HCT116 (cell line): Measurements from ENCODE around the gene MED16. TPM values are rescaled to one million over a fixed set of nuclear protein-coding genes. Genes with fewer than 3 reads are reported as not detected.
A peak's percentile ranks its signal among the peaks of the same experiment; 100 is the strongest.

Experiments used
- ATAC-seq: fragments of 200-7000 bp; cut with Tn5 transposase; 2 replicates; pipeline ENCODE4 v1.9.1; 2020; ENCODE audit warnings: mild to moderate bottlenecking, moderate library complexity
- BruUV-seq: library from RNA; stranded (reverse); fragments of 400-500 nt; replicated peaks from 2 replicates; lab custom pipeline; 2021; lab: Mats Ljungman, UMichigan
- CTCF ChIA-PET: fragments of 300-600 bp; sonication (Branson Sonifier 250); formaldehyde crosslinking; loops from one replicate; lab custom pipeline; 2021; ENCODE audit warnings: antibody characterized with exemption; lab: Charles Lee
- POLR2A ChIA-PET: fragments of 300-600, 350-600 bp; sonication (Branson Sonifier 250); formaldehyde crosslinking; loops from one replicate; lab custom pipeline; 2021; ENCODE audit warnings: antibody characterized with exemption; lab: Charles Lee
- RAD21 ChIA-PET, 2 experiments: fragments of 300-600 bp; sonication (Branson Sonifier 250); formaldehyde crosslinking; loops; one replicate each; lab custom pipeline; 2023; ENCODE audit warnings: low total read pairs in 2 of 2; ENCODE audit not compliant: uncharacterized antibody in 2 of 2, unreplicated experiment in 2 of 2, low non-redundant PET in 1 of 2; lab: Charles Lee
- DNase-seq: peaks from one replicate; pipeline ENCODE4 v3.0.0-alpha.2; 2010; ENCODE audit warnings: low read depth, low spot score
- H2AFZ ChIP-seq: fragments of 200-600 bp; shearing (Covaris generic), sonication (generic); 2 replicates; pipeline ENCODE4 v1.6.1; 2017; ENCODE audit warnings: low read depth, mixed run types, mixed read lengths, antibody characterized with exemption, low read length; ENCODE audit not compliant: poor library complexity, severe bottlenecking
- H3K27ac ChIP-seq: 2 replicates; pipeline ENCODE4 v1.5.1; 2012; ENCODE audit warnings: low read depth, low read length
- H3K27me3 ChIP-seq: fragments of 200-600 bp; sonication (generic); 2 replicates; pipeline ENCODE4 v1.6.1; 2016; ENCODE audit warnings: mixed run types, low read length, mixed read lengths; ENCODE audit not compliant: insufficient read depth
- H3K36me3 ChIP-seq, 2 experiments: fragments of 200-500 bp in 1 of 2; fragments of 200-600 bp in 1 of 2; sonication (Bioruptor generic) in 1 of 2; sonication (generic) in 1 of 2; 2 replicates each; pipeline versions ENCODE4 v1.5.1 to v1.6.1; 2014 to 2016; ENCODE audit warnings: low read length in 2 of 2, inconsistent platforms in 1 of 2, mixed read lengths in 1 of 2, mixed run types in 1 of 2; ENCODE audit not compliant: insufficient read depth in 2 of 2, control insufficient read depth in 1 of 2
- H3K4me1 ChIP-seq, 2 experiments: fragments of 200-600 bp in 1 of 2; sonication (generic) in 1 of 2; 2 replicates each; pipeline versions ENCODE4 v1.5.1 to v1.6.1; 2012 to 2017; ENCODE audit warnings: low read length in 2 of 2, inconsistent platforms in 1 of 2, mild to moderate bottlenecking in 1 of 2, mixed read lengths in 1 of 2, mixed run types in 1 of 2, moderate library complexity in 1 of 2; ENCODE audit not compliant: insufficient read depth in 2 of 2, control insufficient read depth in 1 of 2
- H3K4me2 ChIP-seq: fragments of 200-600 bp; sonication (generic); 2 replicates; pipeline ENCODE4 v1.6.1; 2017; ENCODE audit warnings: mixed run types, low read length, mixed read lengths
- H3K4me3 ChIP-seq, 2 experiments: fragments of 200-600 bp in 1 of 2; sonication (generic) in 1 of 2; replicated peaks in 1 of 2; 2 replicates each; pipeline ENCODE4 v1.5.1; 2011 to 2016; ENCODE audit warnings: low read length in 2 of 2, control low read depth in 1 of 2, low read depth in 1 of 2, mild to moderate bottlenecking in 1 of 2, mixed read lengths in 1 of 2, mixed run types in 1 of 2
- H3K79me2 ChIP-seq: fragments of 200-600 bp; sonication (generic); 2 replicates; pipeline ENCODE4 v1.6.1; 2017; ENCODE audit warnings: mild to moderate bottlenecking, mixed run types, low read length, moderate library complexity, mixed read lengths; ENCODE audit not compliant: insufficient read depth
- H3K9ac ChIP-seq: fragments of 200-600 bp; sonication (generic); 2 replicates; pipeline ENCODE4 v1.6.1; 2016; ENCODE audit warnings: low read length, mixed read lengths
- H3K9me2 ChIP-seq: fragments of 200-600 bp; sonication (generic), shearing (Covaris generic); 2 replicates; pipeline ENCODE4 v1.6.1; 2017; ENCODE audit warnings: mixed run types, mild to moderate bottlenecking, moderate library complexity; ENCODE audit not compliant: insufficient read depth
- H3K9me3 ChIP-seq, 2 experiments: fragments of 200-500 bp in 1 of 2; fragments of 200-600 bp in 1 of 2; sonication (Bioruptor generic) in 1 of 2; sonication (generic) in 1 of 2; 2 replicates each; pipeline ENCODE4 v1.6.1; 2014 to 2017; ENCODE audit warnings: low read length in 2 of 2, mixed read lengths in 2 of 2, inconsistent platforms in 1 of 2, low read depth in 1 of 2, mild to moderate bottlenecking in 1 of 2, mixed run types in 1 of 2, moderate library complexity in 1 of 2; ENCODE audit not compliant: control insufficient read depth in 1 of 2, insufficient read depth in 1 of 2
- H4K20me1 ChIP-seq: fragments of 200-600 bp; sonication (generic), shearing (Covaris generic); 2 replicates; pipeline ENCODE4 v1.6.1; 2017; ENCODE audit warnings: mixed run types, mild to moderate bottlenecking, moderate library complexity; ENCODE audit not compliant: insufficient read depth
- CBX3 ChIP-seq: IDR thresholded peaks from 2 replicates; pipeline ENCODE4 v1.6.1; 2012; ENCODE audit warnings: low read depth
- ELF1 ChIP-seq: IDR thresholded peaks from 2 replicates; pipeline ENCODE4 v1.6.1; 2012; ENCODE audit warnings: low read depth, borderline replicate concordance
- FOSL1 ChIP-seq: IDR thresholded peaks from 2 replicates; pipeline ENCODE4 v1.6.1; 2012; ENCODE audit warnings: low read depth
- JUND ChIP-seq: IDR thresholded peaks from 2 replicates; pipeline ENCODE4 v1.6.1; 2012
- POLR2AphosphoS5 ChIP-seq: IDR thresholded peaks from 2 replicates; pipeline ENCODE4 v1.6.1; 2011; ENCODE audit warnings: mild to moderate bottlenecking, low read depth, low read length, moderate library complexity
- TCF7L2 ChIP-seq: IDR thresholded peaks from 2 replicates; pipeline ENCODE4 v1.7.0; 2011; ENCODE audit warnings: borderline replicate concordance, inconsistent platforms; ENCODE audit not compliant: insufficient read depth, insufficient read length; ENCODE audit errors: extremely low read depth
- ZFX ChIP-seq: fragments of 450-650 bp; IDR thresholded peaks from 2 replicates; pipeline ENCODE4 v1.6.1; 2017
- intact Hi-C: fragments of 100-400 bp; cut with micrococcal nuclease; formaldehyde crosslinking; loops from 2 replicates; pipeline ENCODE4 v1.10.0; 2022
- total RNA-seq: library from RNA; stranded (reverse); gene quantifications from one replicate; pipeline ENCODE4 v1.2.1, GENCODE V29; 2021; ENCODE audit not compliant: unreplicated experiment
- TF ChIP-seq, protein P1 (sequence below): IDR thresholded peaks from 2 replicates; pipeline ENCODE4 v1.6.1; 2012
- TF ChIP-seq, protein P2 (sequence below): IDR thresholded peaks from 2 replicates; pipeline ENCODE4 v1.6.1; 2011; ENCODE audit warnings: mild to moderate bottlenecking, low read length, moderate library complexity; ENCODE audit not compliant: insufficient replicate concordance; ENCODE audit errors: extremely low read depth
- TF ChIP-seq, protein P3 (sequence below), 3 experiments: fragments of 200-600 bp in 1 of 3; sonication (generic) in 1 of 3; IDR thresholded peaks in 2 of 3; conservative IDR thresholded peaks in 1 of 3; 2 replicates each; pipeline ENCODE4 v1.5.1; 2012 to 2017; ENCODE audit warnings: low read depth in 2 of 3, low read length in 2 of 3, antibody characterized with exemption in 1 of 3, borderline replicate concordance in 1 of 3, control low read depth in 1 of 3, mild to moderate bottlenecking in 1 of 3, mixed read lengths in 1 of 3, mixed run types in 1 of 3, moderate library complexity in 1 of 3; ENCODE audit not compliant: insufficient read depth in 1 of 3

MED16 gene
- total RNA-seq, 1 experiment from 2014 or later: 73.6 TPM

DNA sequence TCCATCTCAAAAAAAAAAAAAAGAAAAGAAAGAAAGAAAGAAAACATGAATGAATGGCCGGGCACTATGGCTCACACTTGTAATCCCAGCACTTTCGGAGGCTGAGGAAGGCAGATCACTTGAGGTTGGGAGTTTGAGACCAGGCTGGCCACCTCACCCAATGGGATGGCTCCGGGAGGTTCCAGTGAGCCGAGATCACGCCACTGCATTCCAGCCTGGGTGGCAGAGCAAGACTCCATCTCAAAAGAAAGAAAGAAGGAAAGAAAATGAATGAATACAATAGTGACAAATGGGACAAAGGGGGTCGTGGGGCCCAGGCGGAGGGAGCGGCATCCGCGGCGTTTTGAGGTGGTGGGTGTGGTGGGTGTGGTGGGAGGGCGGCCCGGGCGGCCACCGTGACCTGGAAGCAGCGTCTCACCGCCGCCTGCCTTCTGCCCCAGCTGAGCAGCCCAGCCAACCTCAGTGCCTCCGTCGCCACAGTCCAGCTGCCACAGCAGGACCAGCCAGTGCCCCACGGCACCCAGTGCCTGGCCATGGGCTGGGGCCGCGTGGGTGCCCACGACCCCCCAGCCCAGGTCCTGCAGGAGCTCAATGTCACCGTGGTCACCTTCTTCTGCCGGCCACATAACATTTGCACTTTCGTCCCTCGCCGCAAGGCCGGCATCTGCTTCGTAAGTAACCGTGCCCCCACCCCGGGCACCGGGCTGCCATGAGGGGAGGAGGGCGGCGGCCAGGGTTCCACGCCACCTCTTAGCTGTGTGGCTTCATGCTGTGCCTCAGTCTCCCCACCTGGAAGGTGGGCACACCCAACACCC is 47.1 kb downstream of the MED16 start:
- H3K9me2 ChIP-seq: no peaks in the 10 kb centered on the region
- H3K27me3 ChIP-seq: no peaks in the 10 kb centered on the region; the same call in 1 of the 2 replicates
- H3K9me3 ChIP-seq: no peaks in the 10 kb centered on the region
- ChIA-PET POLR2A (no interaction called here), CTCF (interaction anchor here (0.6 kb wide), 1 partner anchor 76 kb away, joined by 3 read pairs; no protein-coding TSS in a partner anchor), RAD21 (no interaction called here)
- no peak overlapping the region for H3K4me3 ChIP-seq
- H3K27ac ChIP-seq: no peak overlapping the region
- peaks cover 16 to 29% of the 10 kb centered on the region in 2 experiments; a peak in 3 of 4 replicates for H3K4me1 ChIP-seq
- intact Hi-C loops: no loop called here
- H2AFZ ChIP-seq: no peak overlapping the region
- no peak overlapping the region for H3K9ac ChIP-seq
- H3K4me2 ChIP-seq: no peak overlapping the region
- no peaks in the 10 kb centered on the region for H4K20me1 ChIP-seq
- H3K79me2 ChIP-seq: no peaks in the 10 kb centered on the region
- no peaks in the 10 kb centered on the region for H3K36me3 ChIP-seq
- no peak for ATAC-seq
- TF ChIP-seq ELF1: no peak
- no peak for TF ChIP-seq TCF7L2
- TF ChIP-seq CBX3: no peak
- TF ChIP-seq, protein P1, sequence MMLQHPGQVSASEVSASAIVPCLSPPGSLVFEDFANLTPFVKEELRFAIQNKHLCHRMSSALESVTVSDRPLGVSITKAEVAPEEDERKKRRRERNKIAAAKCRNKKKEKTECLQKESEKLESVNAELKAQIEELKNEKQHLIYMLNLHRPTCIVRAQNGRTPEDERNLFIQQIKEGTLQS: no peak
- TF ChIP-seq FOSL1: no peak
- BruUV-seq: no TSS peak
- DNase-seq: no peak

DNA sequence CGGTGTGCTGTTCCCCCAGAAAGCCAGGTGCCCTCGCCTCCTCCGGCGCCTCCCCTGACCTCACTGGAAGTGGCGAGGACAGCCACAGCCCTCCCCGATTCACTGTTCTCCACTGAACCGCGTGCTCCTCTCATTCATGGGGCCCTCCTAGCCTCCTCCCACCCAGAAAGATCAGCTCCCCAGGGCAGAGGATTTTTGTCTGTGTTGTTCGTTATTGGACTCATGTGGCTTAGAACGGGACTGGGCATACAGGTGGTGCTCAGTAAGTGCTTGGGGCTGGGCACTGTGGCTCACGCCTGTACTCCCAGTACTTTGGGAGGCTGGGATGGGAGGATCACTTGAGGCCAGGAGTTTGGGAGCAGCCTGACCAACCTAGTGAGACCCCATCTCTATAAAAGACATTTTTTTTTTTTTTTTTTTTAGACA is 48.4 kb downstream of the MED16 start:
- Histone ChIP-seq H3K9me3 (no peaks in the 10 kb centered on the region), H4K20me1 (no peaks in the 10 kb centered on the region), H3K9ac (no peak overlapping the region), H3K4me3 (0 out of 4 replicates have a peak overlapping the region, but pooled peaks of 1 of the 2 experiments have one; percentile 8), H3K79me2 (no peaks in the 10 kb centered on the region), H3K36me3 (no peaks in the 10 kb centered on the region), H3K4me1 (peaks cover 12 to 19% of the 10 kb centered on the region in 2 experiments; a peak in 3 of 4 replicates), H3K9me2 (no peaks in the 10 kb centered on the region), H3K27me3 (no peaks in the 10 kb centered on the region; the same call in 1 of the 2 replicates), H3K4me2 (peak overlapping the region; percentile 98), H3K27ac (no peak overlapping the region), H2AFZ (no peak overlapping the region)
- DNase-seq (no peak), ATAC-seq (peak; percentile 8; the same call in 1 of the 2 replicates)
- RAD21 ChIA-PET: no interaction called here
- no TSS peak for BruUV-seq
- intact Hi-C loops: no loop called here
- POLR2A ChIA-PET: no interaction called here
- CTCF ChIA-PET: no interaction called here
- TF ChIP-seq POLR2AphosphoS5 (no peak), ZFX (no peak), JUND (no peak)
- TF ChIP-seq, protein P2, sequence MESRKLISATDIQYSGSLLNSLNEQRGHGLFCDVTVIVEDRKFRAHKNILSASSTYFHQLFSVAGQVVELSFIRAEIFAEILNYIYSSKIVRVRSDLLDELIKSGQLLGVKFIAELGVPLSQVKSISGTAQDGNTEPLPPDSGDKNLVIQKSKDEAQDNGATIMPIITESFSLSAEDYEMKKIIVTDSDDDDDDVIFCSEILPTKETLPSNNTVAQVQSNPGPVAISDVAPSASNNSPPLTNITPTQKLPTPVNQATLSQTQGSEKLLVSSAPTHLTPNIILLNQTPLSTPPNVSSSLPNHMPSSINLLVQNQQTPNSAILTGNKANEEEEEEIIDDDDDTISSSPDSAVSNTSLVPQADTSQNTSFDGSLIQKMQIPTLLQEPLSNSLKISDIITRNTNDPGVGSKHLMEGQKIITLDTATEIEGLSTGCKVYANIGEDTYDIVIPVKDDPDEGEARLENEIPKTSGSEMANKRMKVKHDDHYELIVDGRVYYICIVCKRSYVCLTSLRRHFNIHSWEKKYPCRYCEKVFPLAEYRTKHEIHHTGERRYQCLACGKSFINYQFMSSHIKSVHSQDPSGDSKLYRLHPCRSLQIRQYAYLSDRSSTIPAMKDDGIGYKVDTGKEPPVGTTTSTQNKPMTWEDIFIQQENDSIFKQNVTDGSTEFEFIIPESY: no peak
- TF ChIP-seq, protein P3, sequence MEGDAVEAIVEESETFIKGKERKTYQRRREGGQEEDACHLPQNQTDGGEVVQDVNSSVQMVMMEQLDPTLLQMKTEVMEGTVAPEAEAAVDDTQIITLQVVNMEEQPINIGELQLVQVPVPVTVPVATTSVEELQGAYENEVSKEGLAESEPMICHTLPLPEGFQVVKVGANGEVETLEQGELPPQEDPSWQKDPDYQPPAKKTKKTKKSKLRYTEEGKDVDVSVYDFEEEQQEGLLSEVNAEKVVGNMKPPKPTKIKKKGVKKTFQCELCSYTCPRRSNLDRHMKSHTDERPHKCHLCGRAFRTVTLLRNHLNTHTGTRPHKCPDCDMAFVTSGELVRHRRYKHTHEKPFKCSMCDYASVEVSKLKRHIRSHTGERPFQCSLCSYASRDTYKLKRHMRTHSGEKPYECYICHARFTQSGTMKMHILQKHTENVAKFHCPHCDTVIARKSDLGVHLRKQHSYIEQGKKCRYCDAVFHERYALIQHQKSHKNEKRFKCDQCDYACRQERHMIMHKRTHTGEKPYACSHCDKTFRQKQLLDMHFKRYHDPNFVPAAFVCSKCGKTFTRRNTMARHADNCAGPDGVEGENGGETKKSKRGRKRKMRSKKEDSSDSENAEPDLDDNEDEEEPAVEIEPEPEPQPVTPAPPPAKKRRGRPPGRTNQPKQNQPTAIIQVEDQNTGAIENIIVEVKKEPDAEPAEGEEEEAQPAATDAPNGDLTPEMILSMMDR (IDR thresholded peaks at IDR 0.05 in 2 of 3, conservative IDR thresholded peaks at IDR 0.05 in 1 of 3; ENCODE audit: borderline replicate concordance in 1 of 3, insufficient read depth in 1 of 3, low read depth in 2 of 3, low read length in 2 of 3): no peak
